Measurements from ENCODE around the gene PLTP.
A peak's percentile ranks its signal among the peaks of the same experiment; 100 is the strongest.

Gene PLTP

DNA sequence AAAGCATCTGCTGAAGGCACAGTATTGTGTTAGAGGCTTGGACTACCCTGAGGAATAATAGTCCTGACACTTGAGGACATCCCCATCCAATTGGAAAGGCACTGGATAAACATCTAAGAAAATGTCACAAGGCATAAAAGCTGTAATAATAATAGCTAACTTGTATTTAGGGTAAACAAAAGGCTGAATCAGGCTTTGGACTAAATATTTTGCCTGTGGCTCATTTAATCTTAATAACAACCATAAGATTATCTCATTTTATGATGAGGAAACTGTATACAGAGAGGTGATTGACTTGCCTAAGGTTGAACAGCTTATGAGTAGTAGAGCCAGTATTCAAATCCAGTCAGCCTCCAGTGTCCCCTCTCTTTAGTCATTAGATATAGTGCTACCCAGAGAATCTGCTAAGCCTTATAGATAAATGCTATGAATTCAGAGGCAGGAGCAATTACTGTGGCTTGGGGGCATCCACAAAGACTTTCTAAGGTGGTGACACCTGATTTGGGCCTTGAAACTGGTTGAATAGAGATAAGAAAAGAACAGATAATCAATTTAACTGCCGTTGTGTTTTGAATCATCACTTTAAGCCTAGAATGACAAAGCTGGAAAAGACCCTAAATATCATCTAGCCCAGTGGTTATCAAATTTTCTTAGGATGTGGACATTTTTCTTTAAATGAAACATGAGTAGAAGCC lies 38.4 kb downstream of the PLTP start:
- FAIRE-seq (no peak), DNase-seq (ENCODE audit: insufficient read length, low spot score) (no peak)
- TF ChIP-seq POLR2A (IDR thresholded peaks at IDR 0.05; ENCODE audit: low read depth, low read length) = no peak

DNA sequence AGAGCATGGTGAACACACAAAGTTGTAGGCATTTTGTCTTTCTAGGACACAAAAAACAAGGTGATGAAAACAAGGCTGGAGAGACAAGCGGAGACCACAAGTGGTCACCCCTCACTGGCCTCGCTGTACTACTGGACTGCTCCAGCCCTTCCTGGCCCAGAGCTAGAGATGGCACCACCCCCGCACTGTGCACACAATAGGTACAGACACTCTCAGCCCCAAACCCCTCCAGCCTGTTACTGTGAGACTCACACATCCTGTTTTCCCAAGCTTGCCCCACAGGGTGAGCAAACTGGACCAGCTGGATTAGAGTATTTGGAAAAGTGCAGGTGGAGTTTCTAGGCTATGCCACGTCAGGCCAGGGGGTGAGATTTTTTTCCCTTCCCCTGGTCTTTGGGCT lies 39.3 kb downstream of the PLTP start:
- FAIRE-seq (no peak), DNase-seq (ENCODE audit: insufficient read length, low spot score) (no peak)
- TF ChIP-seq POLR2A (IDR thresholded peaks at IDR 0.05; ENCODE audit: low read depth, low read length) = no peak

DNA sequence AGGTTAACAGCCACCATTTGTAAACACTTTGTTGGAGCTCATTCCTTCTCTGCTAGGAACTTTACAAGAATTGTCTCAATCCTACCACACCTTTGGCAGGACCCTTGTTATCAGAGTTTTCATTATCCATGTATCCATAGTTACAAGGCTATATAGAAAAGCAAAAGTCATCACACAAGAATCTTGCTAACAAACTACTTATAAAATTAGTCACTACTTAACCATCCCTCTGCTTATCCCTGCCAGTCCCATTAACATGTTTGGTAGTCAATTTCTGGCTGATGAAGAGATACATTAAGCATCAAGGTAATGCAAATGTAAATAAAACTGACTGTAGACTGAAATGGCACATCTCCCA lies 44.2 kb downstream of the PLTP start:
- peak; percentile 39 for DNase-seq (ENCODE audit: insufficient read length, low spot score)
- no peak for TF ChIP-seq POLR2A (IDR thresholded peaks at IDR 0.05; ENCODE audit: low read depth, low read length)
- FAIRE-seq = peak; percentile 36

DNA sequence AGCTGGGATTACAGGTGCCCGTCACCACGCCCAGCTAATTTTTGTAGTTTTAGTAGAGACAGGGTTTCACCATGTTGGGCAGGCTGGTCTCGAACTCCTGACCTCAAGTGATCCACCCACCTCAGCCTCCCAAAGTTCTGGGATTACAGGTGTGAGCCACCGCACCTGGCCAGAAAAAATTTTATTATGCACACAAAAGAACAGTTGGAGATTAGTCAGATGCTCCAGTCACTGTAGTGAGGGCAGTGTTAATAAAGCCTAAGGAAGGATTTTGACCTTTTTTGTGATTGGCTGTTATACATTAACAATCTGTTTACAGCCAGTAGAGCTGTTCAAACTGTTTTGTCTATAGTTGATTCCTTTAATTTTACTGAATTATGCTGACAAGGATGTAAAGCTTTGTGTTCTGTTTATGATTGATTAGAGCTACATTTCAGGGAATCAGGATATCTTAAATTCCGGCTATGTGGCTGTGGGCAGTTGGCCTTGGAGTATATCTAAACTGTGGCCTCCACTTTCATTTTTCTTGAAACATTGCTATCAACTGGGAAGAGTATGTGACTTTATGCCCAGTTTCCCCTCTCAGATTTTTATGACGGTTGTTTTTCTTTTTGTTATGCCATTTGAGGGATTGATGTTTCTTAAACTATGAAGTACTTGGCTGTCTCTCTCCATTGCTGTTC lies 44.7 kb downstream of the PLTP start:
- DNase-seq (ENCODE audit: insufficient read length, low spot score) (no peak), FAIRE-seq (no peak)
- TF ChIP-seq POLR2A (IDR thresholded peaks at IDR 0.05; ENCODE audit: low read depth, low read length) = no peak

DNA sequence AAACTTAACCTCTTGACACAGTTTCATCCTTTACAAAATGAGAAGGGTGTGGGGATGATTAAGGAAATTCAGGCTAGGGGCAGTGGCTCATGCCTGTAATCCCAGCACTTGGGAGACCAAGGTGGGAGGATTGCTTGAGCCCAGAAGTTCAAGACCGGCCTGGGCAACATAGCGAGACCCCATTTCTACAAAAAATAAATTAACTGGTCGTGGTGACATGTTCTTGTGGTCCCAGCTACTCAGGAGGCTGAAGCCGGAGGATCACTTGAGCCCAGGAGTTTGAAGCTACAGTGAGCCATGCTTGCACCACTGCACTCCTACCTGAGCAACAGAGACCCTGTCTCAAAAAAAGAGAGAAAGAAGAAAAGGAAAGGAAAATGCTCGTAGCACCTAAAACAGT lies 45.5 kb downstream of the PLTP start:
- no peak for TF ChIP-seq POLR2A (IDR thresholded peaks at IDR 0.05; ENCODE audit: low read depth, low read length)
- DNase-seq (ENCODE audit: insufficient read length, low spot score) (no peak), FAIRE-seq (no peak)

DNA sequence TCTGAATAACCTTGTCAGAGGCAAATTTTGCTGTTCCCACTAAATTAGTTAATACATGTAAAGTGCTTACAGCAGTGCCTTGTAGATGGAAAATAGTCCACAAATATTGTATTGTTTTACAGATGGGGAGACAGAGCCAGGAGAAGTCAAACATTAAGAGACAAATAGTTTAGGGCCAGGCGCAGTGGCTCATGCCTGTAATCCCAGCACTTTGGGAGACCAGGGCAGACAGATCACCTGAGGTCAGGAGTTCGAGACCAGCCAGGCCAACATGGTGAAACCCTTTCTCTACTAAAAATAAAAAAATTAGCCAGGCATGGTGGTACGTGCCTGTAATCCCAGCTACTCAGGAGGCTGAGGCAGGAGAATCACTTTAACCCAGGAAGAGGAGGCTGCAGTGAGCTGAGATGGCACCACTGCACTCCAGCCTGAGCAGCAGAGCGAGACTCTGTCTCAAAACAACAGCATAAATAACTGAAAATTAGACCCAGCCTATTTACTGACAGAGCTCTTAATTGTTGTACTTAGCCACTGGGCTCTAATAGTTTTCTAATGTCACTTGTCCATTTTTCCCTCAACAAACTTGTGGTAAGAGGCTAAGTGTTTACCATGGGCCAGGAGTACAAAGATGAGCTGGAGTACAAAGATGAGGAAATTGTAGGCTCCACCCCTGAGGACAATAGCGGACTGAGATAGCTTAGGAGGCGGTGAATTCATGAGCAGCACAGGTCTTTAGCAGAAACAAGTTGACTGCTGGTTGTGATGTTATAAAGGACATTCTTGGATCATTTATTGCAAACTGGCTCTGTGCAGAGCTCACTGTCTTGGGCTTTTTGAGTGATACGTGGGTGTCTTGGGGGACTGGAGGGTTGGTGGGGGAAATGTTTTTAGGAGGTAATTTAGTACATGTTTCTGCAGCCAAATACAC lies 48.1 kb downstream of the PLTP start:
- no peak for DNase-seq (ENCODE audit: insufficient read length, low spot score)
- no peak for TF ChIP-seq POLR2A (IDR thresholded peaks at IDR 0.05; ENCODE audit: low read depth, low read length)
- no peak for FAIRE-seq

DNA sequence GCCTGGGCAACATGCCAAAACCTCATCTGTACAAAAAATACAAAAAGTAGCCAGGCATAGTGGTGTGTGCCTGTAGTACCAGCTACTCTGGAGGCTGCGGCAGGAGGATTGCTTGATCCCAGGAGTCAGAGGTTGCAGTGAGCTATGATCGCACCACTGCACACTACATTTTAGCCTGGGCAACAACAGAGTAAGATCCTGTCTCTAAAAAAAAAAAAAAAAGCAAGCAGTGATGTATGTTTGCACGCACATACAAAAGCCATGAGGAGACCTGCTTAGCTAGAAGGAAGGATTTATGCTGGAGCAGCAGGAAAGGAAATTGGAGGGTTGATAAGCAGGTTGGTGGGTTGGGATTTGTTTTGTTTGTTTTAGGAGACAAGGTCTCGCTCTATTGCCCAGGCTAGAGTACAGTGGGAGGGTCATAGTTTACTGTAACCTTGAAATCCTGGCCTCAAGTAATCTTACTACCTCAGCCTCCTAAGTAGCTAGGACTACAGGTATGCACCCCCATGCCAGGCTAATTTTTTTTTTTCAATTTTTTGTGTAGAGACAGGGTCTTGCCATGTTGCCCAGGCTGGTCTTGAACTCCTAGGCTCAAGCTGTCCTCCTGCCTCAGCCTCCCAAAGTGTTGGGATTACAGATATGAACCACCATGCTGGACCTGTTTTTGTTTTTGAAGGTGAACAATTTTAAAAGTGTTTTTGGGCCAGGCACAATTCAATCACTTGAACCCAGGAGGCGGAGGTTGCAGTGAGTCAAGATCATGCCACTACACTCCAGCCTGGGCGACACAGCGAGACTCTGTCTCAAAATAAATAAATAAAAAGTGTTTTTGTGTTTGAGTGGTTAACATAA lies 50.5 kb downstream of the PLTP start:
- no peak for FAIRE-seq
- TF ChIP-seq POLR2A (IDR thresholded peaks at IDR 0.05; ENCODE audit: low read depth, low read length) = no peak
- DNase-seq (ENCODE audit: insufficient read length, low spot score) = no peak

DNA sequence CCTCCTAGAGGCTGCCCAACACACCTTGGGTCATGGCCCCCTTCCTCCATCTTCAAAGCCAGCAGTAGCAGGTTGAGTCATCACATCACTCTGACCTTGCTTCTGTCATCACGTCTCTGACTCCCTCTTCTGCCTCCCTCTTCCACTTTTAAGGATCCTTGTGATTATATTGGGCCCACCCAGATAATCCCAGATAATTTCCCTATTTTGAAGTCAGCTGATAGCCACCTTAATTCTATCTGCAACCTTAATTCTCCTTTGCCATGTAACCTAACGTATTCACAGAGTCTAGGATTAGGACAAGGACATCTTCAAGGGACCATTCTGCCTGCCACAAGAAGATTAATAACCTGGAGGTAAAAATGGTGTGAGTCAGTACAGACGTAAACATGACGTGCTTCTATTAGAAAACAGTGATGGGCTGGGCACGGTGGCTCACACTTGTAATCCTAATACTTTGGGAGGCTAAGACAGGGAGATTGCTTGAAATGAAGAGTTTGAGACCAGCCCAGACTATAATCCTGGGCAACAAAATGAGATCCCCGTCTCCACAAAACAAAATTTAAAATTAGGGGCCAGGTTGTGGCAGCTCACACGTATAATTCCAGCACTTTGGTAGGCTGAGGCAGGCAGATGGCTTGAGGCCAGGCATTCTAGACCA lies 51.3 kb downstream of the PLTP start:
- TF ChIP-seq POLR2A (IDR thresholded peaks at IDR 0.05; ENCODE audit: low read depth, low read length) = no peak
- DNase-seq (ENCODE audit: insufficient read length, low spot score) = no peak
- FAIRE-seq = no peak

DNA sequence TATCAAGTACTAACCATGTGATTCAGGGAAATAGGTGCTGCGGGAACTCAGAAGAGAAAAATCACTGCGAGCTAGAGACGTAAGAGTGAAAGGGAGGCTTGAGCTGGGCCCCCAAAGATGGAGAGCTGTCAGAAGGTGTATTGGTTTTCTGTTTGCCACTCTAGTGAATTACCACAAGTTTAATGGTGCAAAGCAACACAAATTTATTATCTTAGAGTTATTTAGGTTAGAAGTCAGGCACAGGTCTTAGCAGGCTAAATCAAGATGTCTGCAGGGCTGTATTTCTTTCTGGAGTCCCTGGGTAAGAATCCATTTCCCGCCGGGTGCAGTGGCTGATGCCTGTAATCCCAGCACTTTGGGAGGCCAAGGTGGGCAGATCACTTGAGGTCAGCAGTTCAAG lies 52.0 kb downstream of the PLTP start:
- FAIRE-seq (no peak), DNase-seq (ENCODE audit: insufficient read length, low spot score) (no peak)
- TF ChIP-seq POLR2A (IDR thresholded peaks at IDR 0.05; ENCODE audit: low read depth, low read length) = no peak

DNA sequence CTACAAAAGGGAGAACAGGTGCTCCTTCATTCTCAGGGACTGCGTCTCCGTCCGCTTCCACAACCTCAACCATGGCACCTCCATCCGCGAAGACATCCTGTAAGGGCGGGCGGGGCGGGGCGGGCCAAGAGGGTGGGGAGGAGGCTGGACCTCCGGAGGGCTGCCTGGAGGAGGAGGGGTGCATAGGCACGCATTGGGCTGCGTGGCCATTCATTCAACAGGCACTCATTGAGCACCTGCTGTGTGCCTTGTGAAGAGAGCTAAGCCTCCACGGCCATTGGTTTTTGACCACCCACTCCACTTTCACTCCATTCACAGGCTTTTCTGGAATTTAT lies 54.1 kb downstream of the PLTP start:
- FAIRE-seq (no peak), DNase-seq (ENCODE audit: insufficient read length, low spot score) (no peak)
- TF ChIP-seq POLR2A (IDR thresholded peaks at IDR 0.05; ENCODE audit: low read depth, low read length) = no peak

DNA sequence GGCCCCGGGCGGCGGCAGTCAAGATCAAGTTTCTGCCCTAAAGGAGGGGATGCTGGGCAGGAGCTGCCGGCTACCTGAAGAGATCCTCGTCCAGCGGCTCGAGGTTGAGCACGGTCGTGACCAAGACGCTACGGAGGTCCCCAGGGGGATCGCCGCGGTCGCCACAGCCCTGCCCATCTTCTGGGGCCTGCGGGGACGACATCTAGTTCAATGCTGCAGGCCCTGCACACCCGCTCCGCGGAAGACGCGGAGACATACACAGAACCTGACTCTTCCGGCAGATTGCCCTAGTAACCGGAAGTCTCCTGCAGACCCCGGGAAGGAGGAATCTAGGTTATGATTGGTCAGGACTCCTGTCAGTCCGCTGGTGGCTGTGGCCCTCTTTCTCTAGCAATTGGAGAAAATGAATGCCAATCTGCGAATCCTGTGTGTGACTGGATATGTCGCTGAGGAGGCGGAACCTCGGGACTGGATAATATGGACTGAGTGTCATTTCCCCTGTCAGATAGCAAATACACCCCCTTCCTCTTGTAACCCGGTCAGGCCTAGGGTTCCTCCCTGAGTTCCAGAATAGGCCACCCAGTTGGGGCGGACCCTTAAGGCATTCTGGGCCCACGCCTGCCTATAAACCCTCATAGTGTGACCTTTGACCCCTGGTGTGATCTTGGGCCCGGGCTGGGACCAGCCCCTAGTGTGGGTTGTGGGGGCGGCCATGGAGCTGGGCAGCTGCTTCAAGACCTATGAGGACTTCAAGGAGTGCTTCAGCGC lies 54.7 kb downstream of the PLTP start, which contains the start of the genes ACOT8 and ZSWIM3:
TSS of gene ACOT8 (minus strand) at position 279 of the 768 bp plus-strand sequence. CDS start at position 202, 77 bp downstream.
TSS of gene ZSWIM3 (plus strand) at position 501 of the 768 bp plus-strand sequence. CDS start at position 713, 212 bp downstream.
- peak; percentile 91 for TF ChIP-seq POLR2A (IDR thresholded peaks at IDR 0.05; ENCODE audit: low read depth, low read length)
- FAIRE-seq (peak; percentile 87), DNase-seq (ENCODE audit: insufficient read length, low spot score) (peak; percentile 99)

DNA sequence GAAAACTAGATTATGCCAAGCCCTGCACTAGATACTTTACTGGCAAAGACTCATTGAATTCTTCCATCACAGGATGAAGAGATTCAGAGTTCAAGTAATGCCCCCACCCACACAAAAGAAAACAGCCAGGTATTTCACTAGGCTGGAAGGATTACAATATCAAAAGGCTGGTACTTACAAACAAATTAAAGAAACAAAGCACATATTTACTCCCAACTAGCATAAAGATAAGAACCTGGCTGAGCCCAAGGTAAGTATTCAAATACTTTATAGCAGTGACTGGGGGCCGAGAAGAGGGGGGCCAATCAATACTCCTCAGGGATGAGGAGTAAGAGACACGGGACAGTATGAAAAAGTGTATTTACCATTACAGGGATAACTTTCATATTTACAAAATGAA lies 58.5 kb downstream of the PLTP start:
- no peak for TF ChIP-seq POLR2A (IDR thresholded peaks at IDR 0.05; ENCODE audit: low read depth, low read length)
- DNase-seq (ENCODE audit: insufficient read length, low spot score) (no peak), FAIRE-seq (no peak)
